GM21381 (cell line): ENCODE measurements around the gene SLC44A2.

ENCODE experiments used
- ATAC-seq: cut with Tn5 transposase; IDR thresholded peaks from one replicate; pipeline ENCODE4 v1.9.1; 2021; ENCODE audit warnings: mild to moderate bottlenecking, moderate library complexity; ENCODE audit not compliant: unreplicated experiment

Gene SLC44A2

DNA sequence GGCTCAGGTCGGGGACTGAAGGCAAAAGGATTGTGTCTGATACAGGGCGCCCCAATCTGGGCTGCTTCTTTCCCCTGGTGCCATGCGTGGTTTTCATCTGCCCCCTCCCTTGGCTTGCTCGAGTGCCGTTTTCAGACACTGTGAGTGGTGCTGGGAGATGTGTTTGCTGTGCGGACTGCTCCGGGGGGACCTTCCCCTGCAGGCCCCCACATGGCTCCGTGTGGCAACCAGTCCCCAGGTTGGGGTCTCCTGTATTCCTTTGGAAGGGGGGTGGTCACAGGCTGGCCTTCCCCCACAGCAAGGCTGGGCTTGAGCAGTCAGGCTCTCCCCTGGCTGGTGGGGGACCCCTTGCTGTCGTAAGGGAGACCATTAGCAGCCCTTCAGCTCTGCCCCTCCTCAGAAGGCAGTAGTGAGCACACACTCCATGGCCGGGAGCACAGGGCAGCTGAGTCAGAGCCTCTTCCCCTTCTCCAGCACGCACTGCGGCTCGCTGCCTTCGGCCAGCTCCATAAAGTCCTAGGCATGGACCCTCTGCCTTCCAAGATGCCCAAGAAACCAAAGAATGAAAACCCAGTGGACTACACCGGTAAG lies 55.3 kb downstream of the SLC44A2 start:
- no peak for ATAC-seq

DNA sequence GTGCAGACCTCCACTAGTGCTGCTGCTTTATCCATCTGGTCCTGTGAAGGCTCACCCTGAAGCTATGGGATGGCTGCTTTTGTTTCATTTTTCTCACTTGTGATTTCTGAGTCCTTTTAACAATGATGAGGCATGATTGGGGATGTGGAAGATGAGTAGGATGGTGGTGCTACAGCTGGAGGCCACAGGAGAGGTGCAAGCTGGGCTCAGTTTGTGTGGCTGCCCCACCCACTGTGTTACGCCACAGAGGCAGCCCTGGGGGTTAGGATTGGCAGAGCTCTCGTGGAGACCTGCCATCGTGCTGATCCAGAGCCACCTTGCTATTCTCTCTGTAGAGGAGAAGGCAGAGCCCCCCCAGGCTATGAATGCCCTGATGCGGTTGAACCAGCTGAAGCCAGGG lies 56.3 kb downstream of the SLC44A2 start:
- no peak for ATAC-seq

GRCh38 chr19:10682397-10683063 lies 57.2 kb downstream of the SLC44A2 start:
- ATAC-seq: no peak

- ATAC-seq: no peak
Measured at GRCh38 chr19:10683064-10683426, 57.7 kb downstream of the SLC44A2 start.

- no peak for ATAC-seq
Measured at GRCh38 chr19:10683582-10683981, 58.2 kb downstream of the SLC44A2 start.

- ATAC-seq: no peak
Measured at GRCh38 chr19:10685210-10685609, 59.9 kb downstream of the SLC44A2 start.

DNA sequence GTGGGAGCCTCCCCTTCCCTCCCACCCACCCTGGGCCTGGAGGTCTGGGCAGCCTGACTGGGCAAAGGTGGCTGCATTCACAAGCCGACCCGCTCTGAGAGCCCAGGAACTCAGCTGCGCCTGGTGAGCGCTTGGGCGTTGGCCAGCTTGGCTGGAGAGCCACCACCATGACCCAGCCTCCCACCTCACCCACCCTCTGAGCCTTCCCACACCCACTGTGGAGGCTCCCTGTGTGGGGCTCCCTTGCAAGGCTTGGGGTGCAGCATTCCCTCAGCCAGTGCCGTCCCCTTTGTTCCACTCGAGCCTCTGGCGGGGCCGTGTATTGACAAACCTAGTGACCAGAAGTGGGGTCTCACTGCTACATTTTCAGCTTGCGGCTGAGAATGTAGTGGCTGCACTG lies 60.8 kb downstream of the SLC44A2 start:
- ATAC-seq: no peak

DNA sequence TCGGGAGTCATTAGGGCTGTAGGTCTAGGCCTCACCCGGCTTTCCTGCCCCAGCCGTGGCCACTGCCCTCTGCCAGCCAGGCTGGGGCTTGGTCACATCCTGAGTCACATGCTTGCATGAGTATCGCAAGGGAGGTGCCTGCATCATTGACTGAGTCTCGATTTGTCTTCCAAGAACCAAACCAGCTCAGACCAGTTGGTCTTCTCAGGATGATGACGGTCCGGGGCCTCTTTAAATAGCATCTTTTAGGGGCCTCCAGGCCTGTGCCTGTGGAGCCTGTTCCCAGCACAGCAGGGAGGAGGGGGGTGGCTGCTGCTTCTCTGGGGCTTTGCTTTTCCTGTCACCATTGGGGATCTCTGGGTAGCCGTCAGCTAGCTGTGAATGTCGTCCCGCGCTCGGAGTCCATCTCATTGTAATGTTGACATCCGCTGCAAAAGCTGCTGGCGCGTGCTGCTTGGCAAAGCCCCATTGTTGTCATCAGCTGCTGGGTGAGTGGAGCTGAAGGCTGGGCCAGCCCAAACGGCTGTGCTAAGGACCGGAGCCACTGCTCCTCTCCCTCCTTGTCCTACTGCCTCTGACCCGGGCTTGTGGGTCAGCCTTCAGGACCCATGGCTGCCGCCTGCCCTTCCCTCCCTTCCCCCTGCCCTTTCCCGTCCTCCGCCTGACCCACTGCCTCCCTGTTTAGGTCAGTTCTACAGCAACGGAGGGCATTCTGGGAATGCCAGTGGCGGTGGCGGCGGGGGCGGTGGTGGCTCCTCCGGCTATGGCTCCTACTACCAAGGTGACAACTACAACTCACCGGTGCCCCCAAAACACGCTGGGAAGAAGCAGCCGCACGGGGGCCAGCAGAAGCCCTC lies 61.5 kb downstream of the SLC44A2 start:
- no peak for ATAC-seq

GRCh38 chr19:10687518-10688288 lies 62.4 kb downstream of the SLC44A2 start:
- no peak for ATAC-seq

DNA sequence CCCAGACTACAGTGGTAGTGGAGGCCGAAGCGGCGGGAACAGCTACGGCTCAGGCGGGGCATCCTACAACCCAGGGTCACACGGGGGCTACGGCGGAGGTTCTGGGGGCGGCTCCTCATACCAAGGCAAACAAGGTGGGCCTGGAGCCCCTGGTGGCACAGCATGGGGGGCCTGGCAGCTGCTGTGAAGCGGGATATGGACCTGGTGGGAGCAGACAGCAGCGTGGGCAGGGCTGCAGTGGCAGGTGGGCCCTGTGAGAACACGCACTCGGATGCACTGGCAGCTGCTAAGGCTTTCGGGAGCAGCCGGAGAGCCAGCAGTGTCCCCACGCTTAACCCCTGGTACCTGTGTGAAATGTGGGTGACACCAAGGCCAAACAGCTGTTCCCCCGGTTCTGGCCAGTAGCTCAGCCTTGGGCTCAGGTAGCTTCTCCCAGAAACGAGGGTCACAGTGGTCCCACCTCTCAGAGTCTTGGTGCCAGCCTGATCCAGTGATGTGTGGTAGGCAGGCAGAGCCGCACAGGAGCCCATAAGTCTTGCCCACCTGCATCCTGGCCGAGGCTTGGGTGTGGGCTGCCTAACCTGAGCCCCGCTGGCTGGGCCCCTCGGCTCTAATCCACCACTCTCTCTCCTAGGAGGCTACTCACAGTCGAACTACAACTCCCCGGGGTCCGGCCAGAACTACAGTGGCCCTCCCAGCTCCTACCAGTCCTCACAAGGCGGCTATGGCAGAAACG lies 63.4 kb downstream of the SLC44A2 start:
- ATAC-seq: no peak

GRCh38 chr19:10690341-10690781 lies 65.0 kb downstream of the SLC44A2 start:
- no peak for ATAC-seq

- no peak for ATAC-seq
Measured at GRCh38 chr19:10691178-10691881, 66.0 kb downstream of the SLC44A2 start.

GRCh38 chr19:10691883-10692282 lies 66.5 kb downstream of the SLC44A2 start:
- ATAC-seq: no peak

DNA sequence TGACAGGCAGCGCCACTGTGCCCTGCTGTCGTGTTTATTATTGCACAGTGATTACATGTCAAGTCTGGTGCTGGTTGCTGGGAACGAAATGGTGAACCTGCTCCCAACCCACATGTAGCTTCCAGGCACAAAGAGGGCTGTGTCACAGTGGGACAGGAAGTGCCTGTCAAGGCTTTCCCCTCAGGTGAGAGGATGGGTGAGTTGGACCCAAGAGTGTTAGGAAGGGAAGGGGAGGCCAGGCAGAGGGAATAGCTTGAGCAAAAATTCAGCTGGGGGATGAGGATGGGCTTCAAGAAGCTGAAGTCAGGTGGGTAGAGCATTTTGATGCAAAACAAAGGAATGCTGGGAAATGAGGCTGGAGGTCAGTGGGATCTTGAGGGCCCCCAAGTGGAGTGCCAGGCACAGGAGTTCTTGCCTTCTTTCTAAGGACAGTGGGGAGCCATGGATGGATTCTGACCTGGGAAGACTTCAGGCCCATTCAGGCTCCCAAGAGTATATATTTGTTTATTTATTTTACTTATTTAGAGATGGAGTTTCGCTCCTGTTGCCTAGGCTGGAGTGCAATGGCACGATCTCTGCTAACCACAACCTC lies 67.4 kb downstream of the SLC44A2 start:
- no peak for ATAC-seq
